H1 (cell line): ENCODE data around the gene GLTP.

ENCODE experiments used
- ASH2L ChIP-seq: fragments of 200-600, 300-600 bp; sonication (generic); IDR thresholded peaks from one replicate; pipeline ENCODE4 v1.7.1; 2017; ENCODE audit warnings: low read length
- CTCF ChIP-seq, 3 experiments: IDR thresholded peaks; 1 replicate in 2 of 3; 2 replicates in 1 of 3; pipeline versions ENCODE4 v1.5.1 to v1.6.1; 2011; ENCODE audit warnings: low read length in 3 of 3, mild to moderate bottlenecking in 3 of 3, inconsistent platforms in 2 of 3, low read depth in 1 of 3, moderate library complexity in 1 of 3; ENCODE audit not compliant: insufficient read depth in 1 of 3; ENCODE audit errors: control extremely low read depth in 1 of 3
- EZH2 ChIP-seq: fragments of 200-600 bp; sonication (generic); IDR thresholded peaks from 2 replicates; pipeline ENCODE4 v1.7.1; 2012; ENCODE audit warnings: low read depth, mild to moderate bottlenecking, moderate library complexity, low read length, inconsistent platforms; ENCODE audit not compliant: severe bottlenecking
- JUND ChIP-seq: IDR thresholded peaks from 2 replicates; pipeline ENCODE4 v1.6.1; 2011; ENCODE audit warnings: mild to moderate bottlenecking, improper control_type of control experiment, low read length
- KDM1A ChIP-seq: fragments of 200-600, 300-600 bp; sonication (generic); IDR thresholded peaks from 2 replicates; pipeline ENCODE4 v1.7.1; 2016; ENCODE audit warnings: mild to moderate bottlenecking, low read length, borderline replicate concordance
- POLR2A ChIP-seq, 2 experiments: IDR thresholded peaks; 1 replicate in 1 of 2; 2 replicates in 1 of 2; pipeline ENCODE4 v1.6.1; 2011; ENCODE audit warnings: low read depth in 2 of 2, low read length in 2 of 2, mild to moderate bottlenecking in 2 of 2; ENCODE audit errors: control extremely low read depth in 1 of 2
- POLR2AphosphoS5 ChIP-seq: IDR thresholded peaks from 2 replicates; pipeline ENCODE4 v1.6.1; 2011; ENCODE audit warnings: low read depth, low read length
- RAD21 ChIP-seq, 2 experiments: IDR thresholded peaks in 1 of 2; conservative IDR thresholded peaks in 1 of 2; 2 replicates each; pipeline ENCODE4 v1.6.1; 2011; ENCODE audit warnings: low read depth in 2 of 2, low read length in 2 of 2, improper control_type of control experiment in 1 of 2, inconsistent platforms in 1 of 2, mild to moderate bottlenecking in 1 of 2, moderate library complexity in 1 of 2
- RXRA ChIP-seq: IDR thresholded peaks from 2 replicates; pipeline ENCODE4 v1.6.1; 2011; ENCODE audit warnings: low read depth, mild to moderate bottlenecking, low read length, moderate library complexity; ENCODE audit not compliant: insufficient read depth
- SRF ChIP-seq: IDR thresholded peaks from 2 replicates; pipeline ENCODE4 v1.6.1; 2011; ENCODE audit warnings: mild to moderate bottlenecking, low read depth, low read length, moderate library complexity
- TAF1 ChIP-seq: IDR thresholded peaks from 2 replicates; pipeline ENCODE4 v1.6.1; 2011; ENCODE audit warnings: mild to moderate bottlenecking, low read depth, low read length

GRCh38 chr12:109915171-109916040 is 35.1 kb upstream of the GLTP start:
- TF ChIP-seq EZH2, result no peak
- TF ChIP-seq ASH2L, result no peak
- no peak for TF ChIP-seq CTCF (IDR thresholded peaks at IDR 0.05; ENCODE audit: control extremely low read depth in 1 of 3, insufficient read depth in 1 of 3, low read depth in 1 of 3, low read length in 3 of 3)
- no peak for TF ChIP-seq POLR2A (IDR thresholded peaks at IDR 0.05; ENCODE audit: control extremely low read depth in 1 of 2, low read depth in 2 of 2, low read length in 2 of 2)
- no peak for TF ChIP-seq TAF1
- TF ChIP-seq KDM1A, result no peak
- TF ChIP-seq SRF, result no peak
- TF ChIP-seq POLR2AphosphoS5, result no peak
- TF ChIP-seq JUND, result no peak
- TF ChIP-seq RXRA, result no peak
- TF ChIP-seq RAD21 (IDR thresholded peaks at IDR 0.05 in 1 of 2, conservative IDR thresholded peaks at IDR 0.05 in 1 of 2; ENCODE audit: low read depth in 2 of 2, low read length in 2 of 2), result no peak
